HG03045 (cell line): ENCODE data around the gene PXYLP1.

Experiments
- ATAC-seq: cut with Tn5 transposase; IDR thresholded peaks from one replicate; pipeline ENCODE4 v1.9.1; 2021; ENCODE audit warnings: mild to moderate bottlenecking, moderate library complexity; ENCODE audit not compliant: unreplicated experiment

The PXYLP1 gene

DNA sequence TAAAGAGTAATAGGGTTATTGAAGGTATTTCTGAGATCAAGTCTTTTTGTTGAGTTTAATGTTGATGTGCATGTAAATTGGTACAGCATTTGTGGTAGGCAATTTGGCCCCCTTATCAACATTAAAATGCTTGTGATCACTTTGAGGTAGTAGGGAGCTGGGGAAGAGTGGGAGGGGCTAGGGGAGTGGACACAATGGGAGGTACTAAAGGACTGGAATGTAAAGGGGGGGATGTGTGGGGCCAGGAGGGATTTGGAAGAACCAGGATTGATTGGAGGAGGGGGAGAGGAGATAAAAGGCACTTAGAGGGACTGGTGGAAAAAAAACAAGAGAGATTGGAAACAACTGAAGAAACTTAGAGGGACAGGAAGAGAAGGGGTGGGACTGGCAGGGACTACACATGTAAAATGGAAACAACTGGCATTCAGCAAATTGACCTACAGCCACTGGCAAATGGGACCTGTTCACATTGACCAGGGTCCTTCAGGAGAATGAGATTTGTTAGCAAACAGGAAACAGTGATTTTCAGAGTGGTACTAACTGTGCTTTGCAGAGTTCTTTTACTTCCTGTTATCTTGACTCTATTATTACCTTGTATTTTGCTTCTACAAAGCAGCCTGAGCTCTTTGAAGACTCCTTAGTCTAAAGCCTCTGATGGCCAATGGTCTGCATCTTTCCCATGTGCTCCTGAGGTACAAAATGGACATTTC, 88.9 kb downstream of the PXYLP1 start:
- ATAC-seq: no peak

GRCh38 chr3:141321109-141321497, 89.5 kb downstream of the PXYLP1 start:
- ATAC-seq: no peak

- no peak for ATAC-seq
These were observed 92.5 kb downstream of the PXYLP1 start for GRCh38 chr3:141323936-141324704.

- ATAC-seq: no peak
These were observed 94.5 kb downstream of the PXYLP1 start for GRCh38 chr3:141326123-141326522.

- no peak for ATAC-seq
These were observed 95.0 kb downstream of the PXYLP1 start for GRCh38 chr3:141326626-141327025.

GRCh38 chr3:141328286-141329166, 96.9 kb downstream of the PXYLP1 start:
- ATAC-seq: peak; percentile 60

GRCh38 chr3:141330235-141330634, 98.6 kb downstream of the PXYLP1 start:
- ATAC-seq: no peak

DNA sequence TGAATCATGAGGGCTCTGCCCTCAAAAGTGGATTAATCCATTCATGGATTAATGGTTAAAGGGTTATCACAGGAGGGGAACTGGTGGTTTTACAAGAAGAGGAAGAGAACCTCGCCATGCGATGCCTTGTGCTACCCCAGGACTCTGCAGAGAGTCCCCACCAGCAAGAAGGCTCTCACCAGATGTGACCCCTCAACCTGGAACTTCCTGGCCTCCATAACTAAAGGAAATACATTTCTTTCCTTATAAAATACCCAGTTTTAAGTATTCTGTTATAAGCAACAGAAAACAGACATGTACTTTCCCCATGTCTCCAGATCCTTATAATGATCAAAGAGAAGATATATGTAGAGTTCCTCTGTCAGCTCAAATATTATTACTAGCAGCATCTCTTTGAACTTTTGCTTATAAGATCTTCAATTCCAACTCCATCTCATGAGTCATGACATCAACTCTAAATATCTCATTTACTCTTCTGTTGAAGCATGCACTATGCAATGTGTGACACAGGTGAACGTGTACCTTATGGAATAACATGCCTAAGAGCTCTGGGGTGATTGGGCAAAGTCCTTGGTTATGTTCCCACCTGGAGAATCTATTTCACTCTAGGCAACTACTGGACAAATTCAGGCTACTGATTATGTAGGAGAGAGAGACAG, 99.2 kb downstream of the PXYLP1 start:
- no peak for ATAC-seq

DNA sequence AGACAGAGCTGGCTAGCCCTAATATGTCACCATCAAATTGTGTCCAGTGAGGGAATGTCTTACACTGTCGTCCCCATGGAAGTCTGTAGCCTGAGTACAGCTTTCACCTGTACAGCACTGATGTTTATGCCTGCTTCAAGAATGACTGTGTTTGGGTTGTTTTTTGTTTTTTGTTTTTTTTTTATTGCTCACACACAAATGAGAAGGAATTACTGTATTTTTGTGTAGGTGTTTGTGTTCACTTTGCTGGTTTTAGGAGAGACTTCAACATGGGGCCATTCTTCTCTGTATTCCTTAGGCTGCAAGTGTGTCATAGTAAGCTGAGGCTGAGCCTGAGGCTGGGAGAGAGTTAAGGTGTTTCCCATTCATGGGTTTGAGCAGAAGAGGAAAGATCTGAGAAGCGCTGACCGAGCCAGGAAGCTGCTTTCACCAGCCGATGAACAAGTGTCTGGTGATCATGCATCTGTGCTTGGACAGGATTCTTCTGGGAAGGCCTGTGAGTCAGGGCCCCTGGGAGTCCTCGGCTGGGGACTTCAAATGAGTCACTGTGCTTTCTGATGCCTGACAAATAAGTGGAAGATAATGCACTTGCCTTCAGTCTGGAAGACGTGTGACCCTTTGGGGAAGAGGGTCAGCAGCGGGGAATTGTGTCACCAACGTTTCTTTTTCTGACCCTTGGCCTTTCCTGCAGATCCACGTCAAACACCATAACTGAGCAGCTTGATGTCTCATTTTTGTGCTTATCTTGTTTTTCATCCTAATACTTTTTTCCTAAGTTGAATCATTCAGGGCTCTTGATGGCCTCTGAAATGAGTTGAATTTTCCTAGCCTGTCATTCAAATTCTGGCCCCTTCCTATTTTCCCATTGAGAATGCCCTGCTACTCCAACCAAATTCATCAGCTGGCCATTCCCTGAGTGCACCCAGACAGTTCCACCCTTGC, 100.0 kb downstream of the PXYLP1 start:
- ATAC-seq: peak; percentile 49

- no peak for ATAC-seq
These were observed 100.8 kb downstream of the PXYLP1 start for GRCh38 chr3:141332416-141332815.

DNA sequence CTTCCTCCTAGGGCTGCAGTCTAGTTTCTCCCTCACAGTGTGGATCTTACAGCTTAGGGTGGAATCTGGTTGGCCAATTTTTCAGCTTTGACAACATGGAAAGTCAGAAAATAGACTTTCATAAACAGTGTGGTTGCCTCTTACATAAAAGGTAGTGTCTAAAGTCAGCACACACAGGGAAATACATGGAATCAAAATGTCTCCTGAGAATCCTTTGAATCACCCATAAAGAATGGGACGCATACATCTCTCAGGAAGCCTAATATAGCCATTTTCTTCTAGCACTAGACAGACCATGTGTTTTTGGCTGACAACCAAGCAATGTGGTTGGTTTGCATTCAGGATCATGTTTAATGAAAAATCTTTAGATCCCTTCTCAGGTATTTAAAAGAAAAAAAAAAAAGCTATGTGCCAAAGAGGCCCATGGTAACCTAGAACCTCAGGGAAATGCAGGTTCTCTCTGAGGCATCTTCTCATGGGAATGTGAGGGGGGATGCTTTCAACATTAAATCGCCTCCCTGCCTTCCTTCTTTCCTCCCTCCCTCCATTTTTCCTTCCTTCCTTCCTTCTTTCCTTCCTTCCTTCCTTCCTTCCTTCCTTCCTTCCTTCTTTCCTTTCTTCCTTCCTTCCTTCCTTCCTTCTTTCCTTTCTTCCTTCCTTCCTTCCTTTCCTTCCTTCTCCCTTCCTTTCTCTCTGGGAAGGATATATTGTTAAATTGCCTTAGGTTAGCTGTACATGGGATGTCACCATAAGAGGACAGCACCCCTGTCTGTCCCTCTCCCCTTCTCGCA, 102.4 kb downstream of the PXYLP1 start:
- ATAC-seq: no peak

DNA sequence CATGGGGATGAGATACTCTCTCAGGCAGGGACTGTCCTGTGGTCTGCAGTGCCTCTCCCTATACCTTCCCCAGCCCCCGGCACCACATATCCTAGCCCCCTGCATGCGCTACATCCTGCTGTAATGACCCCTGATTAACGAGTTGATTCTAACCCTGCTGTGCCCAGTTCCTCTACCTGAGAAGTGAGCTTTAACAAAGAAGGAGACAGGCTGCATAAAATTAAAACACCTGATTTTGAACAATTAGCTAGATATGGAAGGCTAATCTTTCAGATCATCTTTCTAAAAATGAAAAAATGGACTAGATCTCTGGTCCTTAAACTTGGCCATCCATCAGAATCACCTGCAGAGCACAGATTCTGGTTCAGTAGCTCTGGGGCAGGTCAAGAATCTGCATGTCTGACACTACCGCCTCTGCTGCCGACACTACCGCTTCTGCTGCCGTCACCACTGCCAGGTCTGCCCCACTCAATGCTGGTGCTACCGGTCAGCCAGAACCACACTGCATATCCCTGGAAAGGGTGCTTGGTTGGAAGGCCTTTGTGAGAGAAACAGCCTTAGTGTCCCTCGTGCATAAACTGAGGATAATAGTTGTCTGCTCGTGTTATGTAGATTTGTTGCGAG, 103.1 kb downstream of the PXYLP1 start:
- ATAC-seq: no peak

- ATAC-seq: no peak
These were observed 104.0 kb downstream of the PXYLP1 start for GRCh38 chr3:141335531-141336061.

DNA sequence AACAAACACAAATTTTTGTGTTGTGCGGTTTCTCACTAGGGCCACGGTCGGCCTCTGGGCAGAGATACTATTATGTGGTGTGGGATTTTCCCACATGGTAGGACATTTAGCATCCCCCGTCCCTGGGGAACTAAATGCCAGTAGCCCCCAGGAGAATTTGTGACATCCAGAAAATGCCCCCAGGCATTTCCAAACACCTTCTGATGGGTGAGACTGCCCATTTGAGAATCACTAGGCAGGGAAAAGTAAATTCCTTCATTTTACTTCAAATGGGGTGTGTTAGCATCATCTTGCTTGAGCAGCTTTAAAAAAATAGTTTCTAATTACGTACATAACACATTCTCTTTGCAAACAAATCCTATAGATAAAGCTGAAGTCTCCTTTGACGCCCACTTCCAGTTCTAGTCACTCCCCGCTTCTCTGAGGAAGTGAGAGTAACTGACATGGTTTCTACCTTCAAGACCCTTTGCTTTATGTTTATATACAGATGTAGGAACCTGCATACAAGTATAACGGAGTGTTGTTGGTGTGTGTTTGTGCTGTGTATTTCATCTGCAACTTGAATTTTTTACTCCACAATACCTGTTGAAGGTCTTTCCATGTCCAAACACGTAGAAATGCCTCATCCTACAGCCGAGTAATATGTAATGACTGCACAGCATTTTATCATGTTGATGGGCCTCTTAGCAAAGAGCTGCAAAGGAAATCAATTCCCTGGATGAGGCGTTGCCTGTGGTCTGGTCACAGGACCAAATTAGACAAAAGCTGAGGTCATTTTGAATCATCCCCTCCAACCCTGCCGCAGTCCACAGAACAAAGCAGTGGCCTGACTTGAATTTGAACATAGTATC, 105.3 kb downstream of the PXYLP1 start:
- ATAC-seq: peak; percentile 87

- ATAC-seq: no peak
These were observed 105.9 kb downstream of the PXYLP1 start for GRCh38 chr3:141337523-141337854.

DNA sequence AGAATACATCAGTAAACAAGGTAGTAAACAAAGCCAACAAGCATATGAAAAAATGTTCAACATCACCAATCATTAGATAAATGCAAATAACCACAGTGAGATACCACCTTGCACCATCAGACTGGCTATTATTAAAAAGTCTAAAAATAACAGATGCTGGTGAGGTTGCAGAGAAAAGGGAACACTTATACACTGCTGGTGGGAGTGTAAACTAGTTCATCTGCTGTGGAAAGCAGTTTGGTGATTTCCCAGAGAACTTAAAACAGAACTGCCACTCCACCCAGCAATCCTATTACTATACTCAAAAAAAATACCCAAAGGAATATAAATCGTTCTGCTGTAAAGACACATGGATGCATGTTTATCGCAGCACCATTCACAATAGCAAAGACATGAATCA, 106.4 kb downstream of the PXYLP1 start:
- no peak for ATAC-seq

GRCh38 chr3:141338881-141339280, 107.3 kb downstream of the PXYLP1 start:
- ATAC-seq: no peak

DNA sequence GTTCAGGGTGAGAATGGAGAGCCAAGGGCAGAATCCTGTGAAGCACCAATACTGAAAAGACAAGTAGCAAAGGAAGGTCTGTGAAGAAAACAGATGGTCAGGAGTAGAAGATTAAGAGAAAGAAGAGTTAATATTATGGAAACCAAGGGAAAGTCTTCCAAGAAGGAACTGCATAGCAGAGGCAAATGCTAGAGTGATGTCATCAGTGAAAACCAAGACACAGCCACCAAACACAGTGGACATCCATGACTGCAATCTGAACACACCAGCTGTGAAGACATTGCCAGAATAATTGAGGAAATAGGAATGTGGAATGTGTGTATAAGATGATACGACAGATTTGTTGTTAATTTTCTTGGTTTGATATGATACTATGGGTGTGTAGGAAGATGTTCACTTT, 109.9 kb downstream of the PXYLP1 start:
- ATAC-seq: no peak
